ENCODE data around the gene FLRT2.

FLRT2 gene

GRCh38 chr14:85529803-85530574, at the start of gene FLRT2:
Gene FLRT2 (plus strand): TSS chr14:85530144. CDS start chr14:85621515, 91,371 bp downstream.
- Mint-ChIP-seq H3K4me1 (no peaks in the 10 kb centered on the region), H3K27ac (no peak within 1 kb of the TSS), H3K36me3 (no peaks in the 10 kb centered on the region), H3K4me3 (no peak within 1 kb of the TSS), H3K9me3 (peaks cover 7% of the 10 kb centered on the region), H3K27me3 (peaks cover 56% of the 10 kb centered on the region)
- no peak for ATAC-seq

GRCh38 chr14:85481471-85481870, 48.5 kb upstream of the FLRT2 start:
- no peak overlapping the region for H3K4me3 Mint-ChIP-seq
- H3K36me3 Mint-ChIP-seq = no peaks in the 10 kb centered on the region
- H3K27me3 Mint-ChIP-seq = no peaks in the 10 kb centered on the region
- no peak overlapping the region for H3K27ac Mint-ChIP-seq
- no peaks in the 10 kb centered on the region for H3K4me1 Mint-ChIP-seq
- peaks cover 5% of the 10 kb centered on the region for H3K9me3 Mint-ChIP-seq
- no peak for ATAC-seq

- Mint-ChIP-seq H3K4me1 (no peaks in the 10 kb centered on the region), H3K4me3 (no peak overlapping the region), H3K9me3 (peaks cover 5% of the 10 kb centered on the region), H3K27me3 (no peaks in the 10 kb centered on the region), H3K36me3 (no peaks in the 10 kb centered on the region), H3K27ac (no peak overlapping the region)
- ATAC-seq = no peak
Observed at GRCh38 chr14:85482552-85482951, 47.4 kb upstream of the FLRT2 start.

GRCh38 chr14:85483037-85483436, 46.9 kb upstream of the FLRT2 start:
- no peak overlapping the region for H3K4me3 Mint-ChIP-seq
- H3K27ac Mint-ChIP-seq = no peak overlapping the region
- H3K9me3 Mint-ChIP-seq = peaks cover 5% of the 10 kb centered on the region
- ATAC-seq = no peak
- no peaks in the 10 kb centered on the region for H3K27me3 Mint-ChIP-seq
- H3K36me3 Mint-ChIP-seq = no peaks in the 10 kb centered on the region
- no peaks in the 10 kb centered on the region for H3K4me1 Mint-ChIP-seq

GRCh38 chr14:85483652-85484051, 46.3 kb upstream of the FLRT2 start:
- Mint-ChIP-seq H3K27ac (no peak overlapping the region), H3K4me1 (no peaks in the 10 kb centered on the region), H3K36me3 (no peaks in the 10 kb centered on the region), H3K9me3 (peaks cover 5% of the 10 kb centered on the region), H3K4me3 (no peak overlapping the region), H3K27me3 (no peaks in the 10 kb centered on the region)
- no peak for ATAC-seq

- no peak for ATAC-seq
- Mint-ChIP-seq H3K4me1 (no peaks in the 10 kb centered on the region), H3K4me3 (no peak overlapping the region), H3K36me3 (no peaks in the 10 kb centered on the region), H3K27ac (no peak overlapping the region), H3K27me3 (no peaks in the 10 kb centered on the region), H3K9me3 (peaks cover 14% of the 10 kb centered on the region)
Observed at GRCh38 chr14:85487215-85487614, 42.7 kb upstream of the FLRT2 start.

GRCh38 chr14:85501751-85502150, 28.2 kb upstream of the FLRT2 start:
- Mint-ChIP-seq H3K27me3 (no peaks in the 10 kb centered on the region), H3K36me3 (no peaks in the 10 kb centered on the region), H3K4me1 (no peaks in the 10 kb centered on the region), H3K4me3 (no peak overlapping the region), H3K9me3 (peaks cover 6% of the 10 kb centered on the region), H3K27ac (no peak overlapping the region)
- ATAC-seq = no peak

- Mint-ChIP-seq H3K27me3 (no peaks in the 10 kb centered on the region), H3K4me1 (no peaks in the 10 kb centered on the region), H3K27ac (no peak overlapping the region)
Observed at GRCh38 chr14:85508863-85509262, 21.1 kb upstream of the FLRT2 start.

GRCh38 chr14:85512451-85512850, 17.5 kb upstream of the FLRT2 start:
- H3K9me3 Mint-ChIP-seq = peaks cover 13% of the 10 kb centered on the region
- no peak overlapping the region for H3K4me3 Mint-ChIP-seq
- H3K4me1 Mint-ChIP-seq = no peaks in the 10 kb centered on the region
- no peaks in the 10 kb centered on the region for H3K36me3 Mint-ChIP-seq
- ATAC-seq = no peak
- no peak overlapping the region for H3K27ac Mint-ChIP-seq
- no peaks in the 10 kb centered on the region for H3K27me3 Mint-ChIP-seq

More at GRCh38 chr14:85508863-85509262, 21.1 kb upstream of the FLRT2 start:
- H3K4me3 Mint-ChIP-seq = no peak overlapping the region
- H3K9me3 Mint-ChIP-seq = peaks cover 7% of the 10 kb centered on the region
- H3K36me3 Mint-ChIP-seq = no peaks in the 10 kb centered on the region
- no peak for ATAC-seq

- H3K27me3 Mint-ChIP-seq = no peaks in the 10 kb centered on the region
- H3K4me1 Mint-ChIP-seq = no peaks in the 10 kb centered on the region
- ATAC-seq = no peak
- no peak overlapping the region for H3K27ac Mint-ChIP-seq
- H3K36me3 Mint-ChIP-seq = no peaks in the 10 kb centered on the region
- peaks cover 10% of the 10 kb centered on the region for H3K9me3 Mint-ChIP-seq
- no peak overlapping the region for H3K4me3 Mint-ChIP-seq
Observed at GRCh38 chr14:85514487-85514886, 15.5 kb upstream of the FLRT2 start.

- H3K27ac Mint-ChIP-seq = no peak overlapping the region
Observed at GRCh38 chr14:85516239-85517113, 13.5 kb upstream of the FLRT2 start.

GRCh38 chr14:85517114-85517688, 12.7 kb upstream of the FLRT2 start:
- H3K4me1 Mint-ChIP-seq = no peaks in the 10 kb centered on the region
- H3K27ac Mint-ChIP-seq = no peak overlapping the region

More at GRCh38 chr14:85516239-85517113, 13.5 kb upstream of the FLRT2 start:
- no peaks in the 10 kb centered on the region for H3K27me3 Mint-ChIP-seq
- no peaks in the 10 kb centered on the region for H3K4me1 Mint-ChIP-seq
- H3K4me3 Mint-ChIP-seq = no peak overlapping the region
- no peak for ATAC-seq
- no peaks in the 10 kb centered on the region for H3K36me3 Mint-ChIP-seq
- H3K9me3 Mint-ChIP-seq = peaks cover 9% of the 10 kb centered on the region

GRCh38 chr14:85519661-85520305, 10.2 kb upstream of the FLRT2 start:
- Mint-ChIP-seq H3K9me3 (peaks cover 8% of the 10 kb centered on the region), H3K27ac (no peak overlapping the region), H3K4me3 (no peak overlapping the region), H3K27me3 (no peaks in the 10 kb centered on the region), H3K4me1 (no peaks in the 10 kb centered on the region), H3K36me3 (no peaks in the 10 kb centered on the region)
- ATAC-seq = no peak

More at GRCh38 chr14:85517114-85517688, 12.7 kb upstream of the FLRT2 start:
- no peak overlapping the region for H3K4me3 Mint-ChIP-seq
- H3K36me3 Mint-ChIP-seq = no peaks in the 10 kb centered on the region
- no peaks in the 10 kb centered on the region for H3K27me3 Mint-ChIP-seq
- H3K9me3 Mint-ChIP-seq = peaks cover 8% of the 10 kb centered on the region
- ATAC-seq = no peak

- no peaks in the 10 kb centered on the region for H3K36me3 Mint-ChIP-seq
- no peaks in the 10 kb centered on the region for H3K4me1 Mint-ChIP-seq
- H3K9me3 Mint-ChIP-seq = peaks cover 8% of the 10 kb centered on the region
- no peak overlapping the region for H3K4me3 Mint-ChIP-seq
- ATAC-seq = no peak
- no peaks in the 10 kb centered on the region for H3K27me3 Mint-ChIP-seq
- H3K27ac Mint-ChIP-seq = no peak overlapping the region
Observed at GRCh38 chr14:85520581-85520980, 9.4 kb upstream of the FLRT2 start.

- Mint-ChIP-seq H3K27me3 (no peaks in the 10 kb centered on the region), H3K4me1 (no peaks in the 10 kb centered on the region), H3K27ac (no peak overlapping the region), H3K9me3 (no peaks in the 10 kb centered on the region), H3K36me3 (no peaks in the 10 kb centered on the region), H3K4me3 (no peak overlapping the region)
- no peak for ATAC-seq
Observed at GRCh38 chr14:85523624-85524023, 6.3 kb upstream of the FLRT2 start.
